HG03045 (cell line): Measurements from ENCODE around the gene RAB23.

Source experiments
- ATAC-seq: cut with Tn5 transposase; IDR thresholded peaks from one replicate; pipeline ENCODE4 v1.9.1; 2021; ENCODE audit warnings: mild to moderate bottlenecking, moderate library complexity; ENCODE audit not compliant: unreplicated experiment

Gene RAB23

DNA sequence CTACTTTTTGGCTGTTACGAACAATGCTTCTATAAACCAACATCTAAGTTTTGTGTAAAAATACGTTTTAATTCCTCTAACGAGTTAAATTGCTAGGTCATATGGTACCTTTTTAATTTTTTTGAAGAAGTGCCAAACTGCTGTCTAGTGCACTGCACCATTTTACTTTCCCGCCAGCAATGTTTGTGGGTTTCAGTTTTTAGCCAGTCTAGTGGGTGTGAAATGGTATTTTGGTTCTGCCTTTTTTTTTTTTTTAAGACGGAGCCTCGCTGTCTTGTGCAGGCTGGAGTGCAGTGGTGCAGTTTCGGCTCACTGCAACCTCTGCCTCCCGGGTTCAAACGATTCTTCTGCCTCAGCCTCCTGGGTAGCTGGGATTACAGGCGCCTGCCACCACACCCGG, 84.1 kb downstream of the RAB23 start:
- ATAC-seq: no peak

DNA sequence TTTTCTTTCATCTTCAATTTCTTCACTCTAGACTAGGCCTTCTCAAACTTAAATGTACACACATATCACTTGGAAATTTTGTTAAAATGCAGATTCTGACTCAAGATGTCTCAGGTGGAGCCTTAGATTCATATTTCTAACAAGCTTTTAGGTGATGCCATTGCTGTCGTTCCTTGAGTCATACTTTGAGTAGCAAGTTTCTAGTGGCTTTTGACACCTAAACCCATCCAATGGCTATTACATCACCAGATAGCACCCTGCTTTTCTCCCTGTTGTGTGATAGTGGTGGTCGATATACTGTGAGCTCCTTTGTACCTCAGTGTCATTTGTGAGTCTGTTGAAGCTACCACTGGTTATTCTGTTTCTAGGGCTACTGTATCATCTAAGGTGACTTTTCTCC, 84.8 kb downstream of the RAB23 start:
- no peak for ATAC-seq
